GM10266 (cell line): ENCODE results near the gene CD164.

Source experiments
- DNase-seq: peaks from one replicate; pipeline ENCODE4 v3.0.0; 2012; ENCODE audit errors: extremely low spot score
- TF ChIP-seq, protein P1 (sequence below): IDR thresholded peaks from 2 replicates; pipeline ENCODE4 v1.5.1; 2012; ENCODE audit warnings: mild to moderate bottlenecking, low read depth; ENCODE audit not compliant: control insufficient read depth, insufficient read depth; ENCODE audit errors: missing control alignments

Gene CD164

DNA sequence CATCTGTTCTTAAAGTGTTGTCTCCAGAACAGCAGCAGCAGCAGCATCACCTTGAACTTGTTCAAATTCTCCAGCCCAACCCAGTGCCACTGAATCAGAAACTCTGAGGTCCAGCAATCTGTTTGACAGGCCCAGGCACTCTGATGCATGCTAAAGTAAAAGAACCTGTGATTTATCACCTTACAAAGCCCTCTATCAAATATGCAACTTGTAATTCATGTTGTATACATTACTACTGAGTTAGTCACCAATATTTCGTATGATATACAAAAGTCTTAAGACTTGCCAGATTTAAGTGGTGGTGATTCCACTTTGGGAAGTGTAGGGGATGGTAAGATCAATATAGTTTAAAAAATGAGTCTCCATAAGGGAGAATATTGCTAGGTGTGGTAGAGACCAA lies 6.0 kb upstream of the CD164 start:
- TF ChIP-seq, protein P1, sequence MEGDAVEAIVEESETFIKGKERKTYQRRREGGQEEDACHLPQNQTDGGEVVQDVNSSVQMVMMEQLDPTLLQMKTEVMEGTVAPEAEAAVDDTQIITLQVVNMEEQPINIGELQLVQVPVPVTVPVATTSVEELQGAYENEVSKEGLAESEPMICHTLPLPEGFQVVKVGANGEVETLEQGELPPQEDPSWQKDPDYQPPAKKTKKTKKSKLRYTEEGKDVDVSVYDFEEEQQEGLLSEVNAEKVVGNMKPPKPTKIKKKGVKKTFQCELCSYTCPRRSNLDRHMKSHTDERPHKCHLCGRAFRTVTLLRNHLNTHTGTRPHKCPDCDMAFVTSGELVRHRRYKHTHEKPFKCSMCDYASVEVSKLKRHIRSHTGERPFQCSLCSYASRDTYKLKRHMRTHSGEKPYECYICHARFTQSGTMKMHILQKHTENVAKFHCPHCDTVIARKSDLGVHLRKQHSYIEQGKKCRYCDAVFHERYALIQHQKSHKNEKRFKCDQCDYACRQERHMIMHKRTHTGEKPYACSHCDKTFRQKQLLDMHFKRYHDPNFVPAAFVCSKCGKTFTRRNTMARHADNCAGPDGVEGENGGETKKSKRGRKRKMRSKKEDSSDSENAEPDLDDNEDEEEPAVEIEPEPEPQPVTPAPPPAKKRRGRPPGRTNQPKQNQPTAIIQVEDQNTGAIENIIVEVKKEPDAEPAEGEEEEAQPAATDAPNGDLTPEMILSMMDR, result no peak
- DNase-seq, result no peak

DNA sequence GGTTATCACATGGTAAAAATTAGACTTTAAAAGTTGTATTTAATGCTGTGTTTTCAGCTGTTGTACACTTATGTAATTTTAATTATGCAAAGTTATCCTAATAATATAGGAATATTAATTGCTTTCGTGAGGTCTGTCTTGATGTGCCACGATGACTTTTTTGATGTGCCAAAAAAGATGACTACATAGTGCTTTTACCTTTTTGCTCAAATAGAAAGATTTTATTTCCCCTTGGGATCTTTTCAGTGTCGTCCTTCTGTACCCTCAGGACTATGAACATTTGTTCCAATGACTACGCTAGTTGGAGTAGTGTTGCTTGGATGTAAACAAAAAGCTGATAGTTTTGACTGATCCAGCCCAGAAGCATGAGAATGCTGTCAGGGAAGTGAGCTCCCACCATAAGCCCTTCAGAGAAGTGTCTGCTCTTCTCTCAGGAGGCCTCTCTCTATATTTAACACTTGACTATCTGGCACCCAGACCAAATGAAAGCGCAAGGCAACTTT lies 1.2 kb upstream of the CD164 start:
- DNase-seq, result no peak
- TF ChIP-seq, protein P1, result no peak

DNA sequence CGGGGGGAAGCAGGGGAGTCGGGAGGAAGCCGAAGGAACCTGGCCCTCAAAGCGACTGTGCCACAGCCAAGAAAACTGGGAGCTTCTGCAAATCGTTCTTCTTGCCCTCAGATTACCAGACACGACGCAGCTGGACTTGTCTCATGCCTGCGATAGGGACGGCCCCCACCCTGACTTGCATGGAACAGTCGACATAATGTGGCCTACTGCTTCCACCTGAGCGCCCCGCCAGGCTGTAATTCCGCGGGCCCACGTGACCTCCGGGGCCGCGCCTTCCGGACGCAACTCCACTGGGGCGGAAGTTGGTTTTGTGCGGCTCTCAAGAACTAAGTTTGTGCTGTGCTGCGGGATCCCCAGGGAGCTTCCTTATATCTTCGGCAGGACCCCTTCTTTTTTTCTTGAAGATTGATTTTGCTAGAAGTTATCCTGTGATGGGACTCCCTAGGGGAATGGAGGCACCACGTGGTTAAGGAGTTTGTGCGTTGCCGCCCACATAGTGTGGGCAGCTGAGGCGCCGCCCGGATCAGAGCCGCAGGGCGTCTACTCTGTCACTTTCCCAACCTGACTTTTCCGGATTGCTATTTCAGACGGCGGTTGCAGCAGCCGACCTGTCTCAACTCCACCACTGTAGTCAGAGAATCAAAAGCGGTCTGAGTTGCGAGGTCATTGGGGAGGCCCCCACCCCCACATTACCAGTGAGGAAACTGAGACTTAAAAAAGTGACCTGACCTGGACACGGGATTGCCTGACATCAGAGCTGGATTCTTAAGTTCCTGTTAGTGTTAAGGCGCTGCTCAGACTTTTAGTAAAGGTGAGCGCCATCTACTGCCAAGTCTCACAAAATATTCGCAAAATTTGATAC lies 540 bp upstream of the CD164 start:
- DNase-seq, result peak; percentile 91
- TF ChIP-seq, protein P1, result peak; percentile 62

DNA sequence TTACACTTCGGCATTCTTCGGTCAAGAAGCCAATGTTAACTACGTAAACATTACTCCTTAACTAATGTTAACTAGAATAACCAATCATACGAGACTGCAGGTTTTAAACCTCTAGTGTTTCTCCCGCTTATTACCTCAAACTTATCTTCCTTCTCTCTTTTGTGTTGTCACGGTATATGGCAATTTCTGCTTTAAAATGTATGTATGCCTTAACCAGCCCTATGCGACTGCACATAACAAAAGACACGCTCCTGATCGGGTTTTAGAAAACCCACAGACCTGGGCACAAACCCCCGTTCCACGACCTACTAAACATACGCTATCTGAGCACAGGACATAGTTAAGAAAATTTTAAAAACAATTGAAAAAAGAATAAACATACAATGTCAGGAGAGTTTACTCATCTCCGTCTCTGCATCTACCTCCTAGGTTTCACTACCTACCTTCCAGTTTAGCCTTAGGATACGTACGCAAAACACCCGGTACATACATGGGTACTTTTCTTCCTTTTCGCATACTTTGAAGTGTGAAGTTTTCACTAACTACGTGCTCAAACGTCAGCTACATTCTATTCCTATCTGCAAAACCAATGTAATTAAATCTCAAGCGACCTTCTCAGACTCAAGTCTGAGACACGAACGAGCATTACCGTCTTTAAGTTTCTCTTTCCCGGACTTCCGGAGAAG lies 1.1 kb downstream of the CD164 start:
- TF ChIP-seq, protein P1, result no peak
- peak; percentile 28 for DNase-seq

DNA sequence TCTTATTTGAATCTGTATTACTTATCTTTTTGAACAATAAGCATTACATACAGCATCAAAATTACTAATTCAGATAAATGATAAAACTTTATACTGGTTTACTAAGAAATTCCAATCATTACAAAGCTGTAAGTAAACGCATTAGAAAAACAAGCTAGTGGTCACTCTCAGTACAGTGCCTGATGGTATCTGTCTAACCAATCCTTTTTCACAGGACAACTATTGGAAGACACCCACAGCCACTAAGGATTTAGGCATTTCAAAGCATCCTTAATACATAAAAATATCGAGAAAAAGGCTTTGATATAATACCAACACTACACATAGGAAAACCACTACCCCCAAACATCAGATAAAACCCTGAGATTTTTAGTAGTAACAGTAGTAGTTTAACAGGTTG lies 2.6 kb downstream of the CD164 start:
- DNase-seq, result no peak
- TF ChIP-seq, protein P1, result no peak

DNA sequence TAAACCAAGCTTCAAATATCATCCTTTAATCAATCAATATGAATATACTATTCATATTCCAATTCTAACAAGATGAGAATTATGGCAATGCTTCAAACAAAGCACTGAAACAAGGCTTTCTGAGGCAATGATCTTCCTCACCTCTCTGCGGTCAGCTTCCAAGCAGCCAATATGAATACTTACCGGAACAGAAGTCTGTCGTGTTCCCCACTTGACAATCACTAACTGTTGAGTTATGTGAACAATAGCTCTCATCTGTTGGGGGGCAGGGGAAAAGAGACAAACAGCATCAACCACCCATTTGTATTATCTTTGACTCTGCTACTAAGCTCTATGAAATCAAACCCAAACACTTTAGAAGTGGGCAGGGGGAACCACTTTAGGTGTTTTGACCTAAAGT lies 4.5 kb downstream of the CD164 start:
- TF ChIP-seq, protein P1, result no peak
- DNase-seq, result no peak
